ENCODE measurements around the gene ALDH8A1. TPM values are rescaled to one million over a fixed set of nuclear protein-coding genes. Genes with fewer than 3 reads are reported as not detected.

The ALDH8A1 gene
- polyA plus RNA-seq, 3 donors = 0.77 TPM; not detected in 2

- 93% methylated on average over 15 of the region's 17 CpGs for WGBS (ENCODE audit: insufficient coverage)
- no peak overlapping the region for H3K4me3 ChIP-seq (replicated peaks in 1 of 3; ENCODE audit: low read depth in 2 of 3, low read length in 3 of 3)
- no peak overlapping the region for H3K27ac Mint-ChIP-seq
- H3K4me1 ChIP-seq (ENCODE audit: control insufficient read depth in 1 of 2, insufficient read depth in 2 of 2, low read length in 2 of 2) = no peaks in the 10 kb centered on the region
- DNase-seq = no peak
- H3K36me3 ChIP-seq (replicated peaks in 1 of 2; ENCODE audit: control insufficient read depth in 1 of 2, insufficient read depth in 2 of 2, low read length in 2 of 2) = no peaks in the 10 kb centered on the region
- H3K9me3 Mint-ChIP-seq = peaks cover 0 to 6% (median 0%) of the 10 kb centered on the region in 7 donors
- H3K27me3 ChIP-seq (ENCODE audit: control insufficient read depth in 2 of 2, insufficient read depth in 2 of 2, low read length in 2 of 2) = no peaks in the 10 kb centered on the region
- H3K36me3 Mint-ChIP-seq = no peaks in the 10 kb centered on the region
- H3K27ac ChIP-seq (ENCODE audit: low read depth in 1 of 2, low read length in 2 of 2) = no peak overlapping the region
- H3K4me2 ChIP-seq (replicated peaks; ENCODE audit: extremely low read depth, low read length, poor library complexity, severe bottlenecking) = no peak overlapping the region
- H4K20me1 ChIP-seq (ENCODE audit: insufficient read depth, low read length) = no peaks in the 10 kb centered on the region
- intact Hi-C loops (cut with micrococcal nuclease) = no loop called here
- H3K9me3 ChIP-seq (replicated peaks in 1 of 2; ENCODE audit: control insufficient read depth in 1 of 2, insufficient read depth in 1 of 2, low read length in 2 of 2) = no peaks in the 10 kb centered on the region
- no peak overlapping the region for H3K4me3 Mint-ChIP-seq
- H3K4me1 Mint-ChIP-seq = no peaks in the 10 kb centered on the region
- H2AFZ ChIP-seq (ENCODE audit: insufficient read depth, low read depth, low read length, poor library complexity, severe bottlenecking) = no peak overlapping the region
- no peaks in the 10 kb centered on the region for H3K79me2 ChIP-seq (ENCODE audit: insufficient read depth, low read length)
- no peak overlapping the region for H3K9ac ChIP-seq (ENCODE audit: insufficient read depth, low read length, poor library complexity, severe bottlenecking)
- H3K27me3 Mint-ChIP-seq (ENCODE audit: low read depth in 3 of 3) = peaks cover 2 to 4% (median 4%) of the 10 kb centered on the region in 3 donors
- no peak for TF ChIP-seq CTCF (IDR thresholded peaks at IDR 0.05)
Observed at GRCh38 chr6:134918418-134918961, 31.4 kb downstream of the ALDH8A1 start.

- H3K4me1 Mint-ChIP-seq = no peaks in the 10 kb centered on the region
- H3K4me2 ChIP-seq (replicated peaks; ENCODE audit: extremely low read depth, low read length, poor library complexity, severe bottlenecking) = no peak overlapping the region
- no peak for DNase-seq
- H2AFZ ChIP-seq (ENCODE audit: insufficient read depth, low read depth, low read length, poor library complexity, severe bottlenecking) = no peak overlapping the region
- no peak overlapping the region for H3K27ac Mint-ChIP-seq
- H3K9me3 ChIP-seq (replicated peaks in 1 of 2; ENCODE audit: control insufficient read depth in 1 of 2, insufficient read depth in 1 of 2, low read length in 2 of 2) = no peaks in the 10 kb centered on the region
- H3K9ac ChIP-seq (ENCODE audit: insufficient read depth, low read length, poor library complexity, severe bottlenecking) = no peak overlapping the region
- H3K4me1 ChIP-seq (ENCODE audit: control insufficient read depth in 1 of 2, insufficient read depth in 2 of 2, low read length in 2 of 2) = no peaks in the 10 kb centered on the region
- intact Hi-C loops (cut with micrococcal nuclease) = no loop called here
- no peak overlapping the region for H3K27ac ChIP-seq (ENCODE audit: low read depth in 1 of 2, low read length in 2 of 2)
- H3K27me3 ChIP-seq (ENCODE audit: control insufficient read depth in 2 of 2, insufficient read depth in 2 of 2, low read length in 2 of 2) = no peaks in the 10 kb centered on the region
- H3K27me3 Mint-ChIP-seq (ENCODE audit: low read depth in 3 of 3) = peaks cover 1 to 7% (median 2%) of the 10 kb centered on the region in 3 donors
- peaks cover 0 to 2% (median 0%) of the 10 kb centered on the region in 7 donors for H3K9me3 Mint-ChIP-seq
- no peak for TF ChIP-seq CTCF (IDR thresholded peaks at IDR 0.05)
- H3K79me2 ChIP-seq (ENCODE audit: insufficient read depth, low read length) = no peaks in the 10 kb centered on the region
- WGBS (ENCODE audit: insufficient coverage) = no CpG with 5 or more reads among the region's 1 CpG
- H3K36me3 Mint-ChIP-seq = no peaks in the 10 kb centered on the region
- H3K36me3 ChIP-seq (replicated peaks in 1 of 2; ENCODE audit: control insufficient read depth in 1 of 2, insufficient read depth in 2 of 2, low read length in 2 of 2) = no peaks in the 10 kb centered on the region
- H3K4me3 ChIP-seq (replicated peaks in 1 of 3; ENCODE audit: low read depth in 2 of 3, low read length in 3 of 3) = no peak overlapping the region
- no peak overlapping the region for H3K4me3 Mint-ChIP-seq
- no peaks in the 10 kb centered on the region for H4K20me1 ChIP-seq (ENCODE audit: insufficient read depth, low read length)
Observed at GRCh38 chr6:134911547-134911946, 38.4 kb downstream of the ALDH8A1 start.

Measured in CD14-positive monocyte (primary cell).